Measurements from ENCODE around the gene PHEX.

PHEX gene

GRCh38 chrX:22150371-22150770 is 118.2 kb downstream of the PHEX start:
- DNase-seq (ENCODE audit: low read depth), result no peak

DNA sequence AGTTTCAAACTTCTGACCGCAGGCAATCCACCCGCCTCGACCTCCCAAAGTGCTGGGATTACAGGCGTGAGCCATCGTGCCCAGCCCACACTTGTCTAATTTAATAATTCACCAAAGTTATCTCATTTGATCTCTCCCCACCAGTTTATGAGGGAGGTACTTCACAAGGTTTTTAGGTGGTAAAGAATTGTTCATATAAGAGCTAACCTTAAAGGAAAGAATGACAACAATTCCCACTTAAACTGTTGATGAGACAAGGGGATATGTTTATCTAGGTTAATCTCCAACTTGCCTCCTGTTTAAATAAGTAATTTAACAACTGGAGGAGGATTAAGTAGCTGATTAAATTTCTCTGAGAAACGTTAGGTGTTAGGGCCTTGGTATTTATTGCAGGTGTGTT is 123.0 kb downstream of the PHEX start:
- no peak for DNase-seq (ENCODE audit: low read depth)

DNA sequence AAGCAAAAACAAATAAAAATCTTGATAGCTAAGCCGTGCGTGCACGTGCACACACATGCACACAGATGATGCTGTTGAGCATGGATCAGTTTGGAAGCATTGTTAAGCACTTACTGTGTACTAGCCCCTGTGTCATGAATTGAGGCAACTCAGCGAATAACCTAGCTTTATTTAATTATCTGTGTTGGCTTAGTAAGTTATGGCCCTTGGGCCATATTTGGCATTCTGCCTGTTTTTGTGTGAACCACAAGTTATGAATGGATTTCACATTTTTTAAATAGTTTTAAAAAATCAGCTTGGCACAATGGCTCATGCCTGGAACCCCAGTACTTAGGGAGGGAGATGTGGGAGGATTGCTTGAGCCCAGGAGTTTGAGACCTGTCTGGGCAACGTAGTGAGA is 126.9 kb downstream of the PHEX start:
- no peak for DNase-seq (ENCODE audit: low read depth)

DNA sequence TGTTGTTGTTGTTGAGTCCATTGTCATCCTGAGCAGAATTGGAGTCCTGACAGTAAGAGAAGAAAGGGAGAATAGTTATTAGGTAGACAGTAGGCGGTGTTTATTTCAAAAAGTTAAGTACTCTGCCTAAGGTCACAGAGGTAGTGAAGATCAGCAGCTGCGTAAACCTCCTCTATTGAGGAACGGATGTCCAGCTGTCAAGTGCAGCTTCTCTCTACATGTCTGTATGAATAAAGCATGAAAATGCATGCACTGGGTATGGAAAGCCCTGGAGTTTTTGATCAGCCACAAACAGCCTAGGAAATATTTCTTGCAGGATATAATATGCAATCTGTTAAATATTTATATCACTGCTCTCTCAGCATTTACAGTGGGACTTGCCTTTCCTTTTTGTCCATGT is 131.2 kb downstream of the PHEX start:
- DNase-seq (ENCODE audit: low read depth), result no peak

- no peak for DNase-seq (ENCODE audit: low read depth)
Observed at GRCh38 chrX:22164770-22165388, 132.8 kb downstream of the PHEX start.

- no peak for DNase-seq (ENCODE audit: low read depth)
Observed at GRCh38 chrX:22165732-22166457, 133.8 kb downstream of the PHEX start.

- DNase-seq (ENCODE audit: low read depth), result no peak
Observed at GRCh38 chrX:22171287-22172060, 139.3 kb downstream of the PHEX start.

DNA sequence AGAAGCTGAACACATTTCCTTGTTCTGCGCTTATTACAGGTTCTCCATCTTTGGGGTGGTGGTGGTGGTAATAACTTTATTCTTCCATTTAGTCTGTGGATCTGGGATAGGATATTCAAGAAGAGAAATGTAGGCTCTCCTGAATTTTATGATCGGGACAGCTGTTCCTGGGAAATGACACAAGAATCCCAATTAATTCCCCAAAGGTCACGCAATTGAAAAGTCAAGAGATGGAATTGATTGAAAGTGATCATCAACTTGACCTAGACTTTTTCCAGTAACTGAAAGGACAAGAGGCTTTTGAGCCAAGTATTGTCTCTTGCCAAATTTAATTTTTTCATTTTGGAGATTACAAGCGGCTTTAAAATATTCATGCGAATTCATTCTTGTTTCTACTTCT is 141.8 kb downstream of the PHEX start:
- DNase-seq (ENCODE audit: low read depth), result no peak

DNA sequence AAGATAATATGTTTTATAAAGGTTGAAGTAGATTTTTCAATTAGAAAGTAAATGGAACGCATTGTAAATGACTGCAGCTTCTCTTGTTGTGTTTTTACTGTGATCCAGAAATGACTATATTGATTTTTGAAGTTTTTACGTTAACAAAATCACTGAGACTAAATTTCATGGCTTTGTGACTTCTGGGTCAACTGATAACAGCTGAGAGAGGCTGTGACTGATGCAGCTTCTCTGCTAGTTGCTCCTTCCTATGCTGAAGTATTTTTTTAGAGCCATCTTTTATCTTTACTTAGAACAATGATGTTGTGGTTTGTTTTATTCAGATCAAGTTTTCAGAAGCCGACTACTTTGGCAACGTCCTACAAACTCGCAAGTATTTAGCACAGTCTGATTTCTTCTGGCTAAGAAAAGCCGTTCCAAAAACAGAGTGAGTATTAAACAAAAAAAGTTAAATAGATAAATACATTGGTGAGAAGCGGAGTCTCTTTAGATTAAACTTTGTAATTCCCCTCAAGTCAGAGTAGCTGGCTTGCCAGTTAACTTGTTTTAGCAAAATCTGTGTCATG is 145.9 kb downstream of the PHEX start:
- no peak for DNase-seq (ENCODE audit: low read depth)

DNA sequence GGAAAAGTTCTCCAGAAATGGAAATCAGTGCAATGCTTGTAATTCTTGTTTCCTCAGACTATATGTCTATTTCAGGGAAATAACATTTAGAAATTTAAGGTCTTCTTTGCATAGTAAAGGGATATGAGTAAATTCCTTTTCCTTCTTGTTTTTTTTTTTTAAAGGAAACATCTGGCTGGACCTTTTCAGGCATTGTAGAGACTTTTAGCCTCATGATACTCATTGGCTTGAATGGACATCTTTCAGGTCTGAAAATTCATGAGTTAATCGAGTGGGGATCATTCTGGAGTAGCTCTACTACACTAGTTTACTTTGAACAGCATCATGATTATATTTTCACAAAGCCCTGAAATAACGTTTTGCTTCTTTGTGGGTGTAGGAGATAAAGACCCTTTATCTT is 152.0 kb downstream of the PHEX start:
- DNase-seq (ENCODE audit: low read depth), result no peak

DNA sequence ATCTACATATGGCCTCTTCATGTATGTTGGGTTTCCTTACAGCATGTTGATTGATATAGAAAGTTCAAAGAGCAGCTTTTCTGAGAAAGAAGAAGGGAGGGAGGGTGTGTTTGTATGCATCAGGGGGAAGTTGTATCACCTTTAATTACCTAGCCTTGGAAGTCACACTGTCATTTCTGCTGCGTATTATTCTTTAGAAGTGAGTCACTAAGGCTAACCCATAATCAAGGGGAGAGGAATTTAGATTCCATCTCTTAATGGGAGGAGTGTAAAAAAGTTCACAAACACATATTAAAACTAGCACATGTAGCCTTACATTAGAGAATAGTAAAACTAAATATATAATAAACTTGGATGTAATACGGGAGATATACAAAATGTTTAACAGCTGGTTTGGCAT is 154.0 kb downstream of the PHEX start:
- no peak for DNase-seq (ENCODE audit: low read depth)

- DNase-seq (ENCODE audit: low read depth), result peak; percentile 15
Observed at GRCh38 chrX:22192419-22193060, 160.4 kb downstream of the PHEX start.

DNA sequence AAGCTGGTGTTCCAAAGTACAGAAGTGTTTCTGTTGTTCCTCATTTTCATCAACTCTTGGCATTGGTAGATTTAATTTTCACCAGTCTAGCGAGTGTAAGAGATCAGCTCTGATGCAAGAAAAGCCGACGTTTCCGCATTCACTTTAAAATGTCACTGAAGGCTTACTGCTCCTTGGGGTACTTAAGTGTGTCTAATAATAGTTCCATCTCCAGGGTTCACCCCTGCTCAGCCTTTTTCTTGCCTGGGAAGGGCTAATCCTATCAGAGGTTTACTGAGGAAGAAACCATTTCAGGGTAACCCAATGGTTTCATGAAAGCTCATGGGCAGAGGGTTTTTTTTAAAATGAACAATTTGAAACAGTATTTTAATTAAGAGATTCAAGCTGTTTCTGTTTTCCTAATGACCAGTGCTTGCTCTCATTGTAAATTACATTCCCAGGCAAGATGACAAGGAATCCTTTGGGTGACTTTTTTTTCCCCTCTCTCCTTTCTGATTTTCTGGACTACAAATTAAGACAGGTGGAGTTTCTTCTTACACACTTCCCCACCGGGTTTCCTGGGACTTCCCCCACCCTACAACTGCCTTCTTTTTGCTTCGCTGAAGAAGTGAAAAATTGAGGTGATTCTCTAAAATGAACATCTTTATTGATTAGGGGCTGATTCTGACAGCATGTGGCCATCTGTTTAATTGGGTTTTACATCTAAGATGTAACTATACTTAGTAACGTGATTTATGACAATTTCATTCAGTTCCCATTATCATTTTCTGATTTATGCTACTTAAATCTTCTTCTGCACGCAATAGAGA is 161.9 kb downstream of the PHEX start:
- no peak for DNase-seq (ENCODE audit: low read depth)

DNA sequence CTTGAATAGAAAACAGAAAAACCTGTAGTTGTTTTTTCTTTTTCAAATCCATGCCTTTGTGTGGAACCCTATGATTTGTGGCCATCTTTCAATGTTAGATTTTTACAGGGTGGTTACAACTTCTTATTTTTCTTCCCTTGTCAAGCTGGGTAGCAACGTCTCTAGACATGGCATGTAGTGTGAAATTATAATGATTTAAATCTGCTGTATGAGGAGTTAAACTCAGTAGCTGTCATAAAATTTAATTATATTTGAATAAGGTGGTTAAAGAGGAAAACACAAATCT is 162.5 kb downstream of the PHEX start:
- DNase-seq (ENCODE audit: low read depth), result no peak

- no peak for DNase-seq (ENCODE audit: low read depth)
Observed at GRCh38 chrX:22196149-22196548, 164.0 kb downstream of the PHEX start.

DNA sequence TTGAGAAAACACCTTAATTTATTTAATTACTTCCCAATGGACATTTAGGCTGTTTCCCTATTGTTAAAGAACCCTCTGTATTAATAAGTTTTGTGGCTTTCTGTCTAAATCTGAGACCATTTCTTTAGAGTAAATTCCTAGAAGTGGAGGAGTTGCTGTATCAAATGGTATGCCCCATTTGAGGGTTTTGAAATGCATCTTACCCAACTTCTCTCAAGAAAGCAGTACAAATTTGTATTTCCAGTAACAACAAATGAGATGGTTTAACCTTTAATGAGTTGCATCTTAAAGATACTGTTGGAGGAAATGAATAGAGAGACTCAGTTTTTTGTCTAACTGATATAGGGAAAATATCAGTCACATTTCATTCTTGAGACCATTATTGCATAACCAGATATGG is 170.1 kb downstream of the PHEX start:
- no peak for DNase-seq (ENCODE audit: low read depth)

DNA sequence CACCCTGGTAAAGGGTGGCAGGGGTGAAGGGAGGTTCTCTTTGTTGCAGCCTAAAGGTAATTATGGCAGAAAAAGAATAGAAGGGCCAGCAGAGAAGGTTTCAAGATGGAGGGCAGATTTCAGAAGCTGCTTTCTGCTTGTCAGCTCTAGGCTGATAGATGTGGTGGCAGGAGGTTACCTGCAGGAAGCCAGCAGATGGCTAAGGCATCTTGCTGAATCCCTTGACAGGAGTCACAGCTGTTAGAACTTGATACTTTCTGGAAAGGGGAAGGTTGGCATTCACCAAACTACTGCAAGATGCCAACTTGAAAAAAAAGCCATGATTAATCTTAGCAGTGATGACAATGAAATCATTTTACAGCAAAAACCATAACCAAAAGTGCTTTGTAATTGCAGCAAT is 171.1 kb downstream of the PHEX start:
- DNase-seq (ENCODE audit: low read depth), result no peak

DNA sequence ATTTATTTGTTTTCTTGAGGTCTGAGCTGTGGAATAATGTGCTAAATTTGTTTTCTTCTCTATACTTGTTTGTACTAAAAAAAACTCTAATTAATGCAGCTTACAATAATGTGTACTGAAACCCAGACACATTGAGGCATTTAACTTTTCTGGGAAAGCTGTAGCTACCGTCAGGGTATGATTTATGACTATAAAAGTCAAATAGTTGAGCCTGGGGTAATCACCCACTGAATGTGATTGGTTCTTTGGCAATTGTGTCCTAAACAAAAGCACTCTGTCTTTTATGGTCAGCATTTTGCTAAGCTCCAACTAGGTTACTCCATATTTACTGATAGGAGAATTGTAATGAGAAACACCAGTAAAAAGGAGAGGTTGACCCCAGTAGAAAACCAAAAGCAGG is 174.7 kb downstream of the PHEX start:
- DNase-seq (ENCODE audit: low read depth), result no peak

DNA sequence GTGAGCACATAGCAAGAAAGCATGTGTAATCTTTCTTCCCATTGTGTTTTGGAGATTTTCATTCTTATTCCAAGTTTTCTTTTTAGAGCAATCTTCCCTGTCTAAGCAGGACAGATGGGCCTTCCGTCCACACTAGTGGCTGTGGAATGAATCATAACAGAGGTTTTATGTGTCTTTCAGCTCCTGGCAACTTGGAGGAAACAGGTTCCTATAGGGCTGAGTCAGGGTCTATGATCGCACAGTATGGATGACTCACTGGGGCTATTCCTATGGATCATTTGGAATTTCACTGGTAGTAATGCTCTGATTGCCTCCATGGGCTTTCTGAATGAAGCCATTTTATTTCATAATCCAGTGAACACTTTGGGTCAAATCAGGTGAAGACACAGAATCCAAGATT is 188.8 kb downstream of the PHEX start:
- DNase-seq (ENCODE audit: low read depth), result no peak

DNA sequence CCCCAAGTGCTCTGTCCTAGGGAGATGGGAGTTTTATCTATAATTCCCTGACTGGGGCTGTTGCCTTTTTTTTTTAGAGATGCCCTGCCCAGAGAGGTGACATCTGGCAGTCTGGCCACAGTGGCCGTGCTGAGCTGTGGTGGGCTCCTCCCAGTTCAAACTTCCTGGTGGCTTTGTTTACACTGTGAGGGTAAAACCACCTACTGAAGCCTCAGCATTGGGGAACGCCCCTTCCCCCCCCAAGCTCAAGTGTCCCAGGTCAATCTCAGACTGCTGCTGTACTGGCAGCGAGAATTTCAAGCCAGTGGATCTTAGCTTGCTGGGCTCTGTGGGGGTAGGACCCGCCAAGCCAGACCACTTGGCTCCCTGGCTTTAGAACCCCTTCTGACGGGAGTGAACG is 202.3 kb downstream of the PHEX start:
- DNase-seq (ENCODE audit: low read depth), result no peak

GRCh38 chrX:22237479-22237878 is 205.4 kb downstream of the PHEX start:
- DNase-seq (ENCODE audit: low read depth), result no peak

GRCh38 chrX:22246620-22247019 is 214.5 kb downstream of the PHEX start:
- DNase-seq (ENCODE audit: low read depth), result no peak
